Loucy (cell line): ENCODE measurements around the gene TMEM231.
"Not testable (repeated sequence)": the region's sequence is repeated elsewhere in the genome, so short reads cannot be mapped to it uniquely, and the experiment has no call there.

Source experiments
- H2AFZ ChIP-seq: fragments of 200-600 bp; sonication (generic); 2 replicates; pipeline ENCODE4 v1.6.0; 2016; ENCODE audit warnings: antibody characterized with exemption, mild to moderate bottlenecking, low read length, moderate library complexity
- H3F3A ChIP-seq: fragments of 200-600 bp; 2 replicates; pipeline ENCODE4 v1.6.0; 2016; ENCODE audit warnings: antibody characterized with exemption, low read depth, mild to moderate bottlenecking
- H3K27me3 ChIP-seq: fragments of 200-600 bp; sonication (generic); 2 replicates; pipeline ENCODE4 v1.6.1; 2014; ENCODE audit warnings: low read length, mild to moderate bottlenecking; ENCODE audit not compliant: insufficient read depth, poor library complexity, severe bottlenecking
- H3K36me3 ChIP-seq: fragments of 200-600 bp; sonication (generic); 2 replicates; pipeline ENCODE4 v1.6.1; 2016; ENCODE audit warnings: low read length; ENCODE audit not compliant: insufficient read depth
- H3K4me1 ChIP-seq: fragments of 200-600 bp; sonication (generic); 2 replicates; pipeline ENCODE4 v1.5.1; 2014; ENCODE audit warnings: low read length, mild to moderate bottlenecking; ENCODE audit not compliant: insufficient read depth, poor library complexity, severe bottlenecking
- H3K4me2 ChIP-seq: fragments of 200-600 bp; sonication (generic); 2 replicates; pipeline ENCODE4 v1.6.0; 2014; ENCODE audit warnings: antibody characterized with exemption, low read length, low read depth, mild to moderate bottlenecking; ENCODE audit not compliant: poor library complexity, severe bottlenecking
- H3K4me3 ChIP-seq: fragments of 200-600 bp; sonication (generic); 2 replicates; pipeline ENCODE4 v1.5.1; 2014; ENCODE audit warnings: low read length, mild to moderate bottlenecking, mixed read lengths; ENCODE audit not compliant: poor library complexity, severe bottlenecking
- H3K79me2 ChIP-seq: fragments of 200-600 bp; sonication (generic); 2 replicates; pipeline ENCODE4 v1.6.1; 2014; ENCODE audit warnings: low read length; ENCODE audit not compliant: insufficient read depth
- H3K9ac ChIP-seq: fragments of 200-600 bp; sonication (generic); 2 replicates; pipeline ENCODE4 v1.6.0; 2014; ENCODE audit warnings: mild to moderate bottlenecking, low read depth, low read length, moderate library complexity; ENCODE audit not compliant: poor library complexity, severe bottlenecking
- H3K9me2 ChIP-seq: fragments of 200-600 bp; sonication (generic); replicated peaks from 2 replicates; pipeline ENCODE4 v1.6.1; 2016; ENCODE audit warnings: low read depth, low read length, mixed read lengths
- H3K9me3 ChIP-seq: fragments of 200-600 bp; sonication (generic); 2 replicates; pipeline ENCODE4 v1.6.1; 2014; ENCODE audit warnings: mild to moderate bottlenecking, antibody characterized with exemption, low read length, low read depth; ENCODE audit not compliant: insufficient read depth
- H4K20me1 ChIP-seq: fragments of 200-600 bp; sonication (generic); 2 replicates; pipeline ENCODE4 v1.6.0; 2014; ENCODE audit warnings: antibody characterized with exemption, low read length, mild to moderate bottlenecking; ENCODE audit not compliant: insufficient read depth, poor library complexity, severe bottlenecking
- EZH2phosphoT487 ChIP-seq: fragments of 200-600 bp; IDR thresholded peaks from 2 replicates; pipeline ENCODE4 v1.6.1; 2018; ENCODE audit warnings: antibody characterized with exemption, mild to moderate bottlenecking, moderate library complexity, borderline replicate concordance
- TF ChIP-seq, protein P1 (sequence below): fragments of 200-600 bp; sonication (generic); conservative IDR thresholded peaks from 2 replicates; pipeline ENCODE4 v1.5.1; 2014; ENCODE audit warnings: mild to moderate bottlenecking, antibody characterized with exemption, low read length

The TMEM231 gene

GRCh38 chr16:75526032-75526790, 29.8 kb downstream of the TMEM231 start:
- Histone ChIP-seq H3K36me3 (no peaks in the 10 kb centered on the region), H3K4me2 (no peak overlapping the region), H2AFZ (no peak overlapping the region), H3K9me3 (no peaks in the 10 kb centered on the region), H3K4me1 (no peaks in the 10 kb centered on the region), H3F3A (no peaks in the 10 kb centered on the region), H3K9me2 (no peaks in the 10 kb centered on the region), H3K9ac (no peak overlapping the region), H3K4me3 (no peak overlapping the region), H4K20me1 (no peaks in the 10 kb centered on the region), H3K27me3 (no peaks in the 10 kb centered on the region), H3K79me2 (no peaks in the 10 kb centered on the region)
- TF ChIP-seq EZH2phosphoT487, result no peak
- TF ChIP-seq, protein P1, sequence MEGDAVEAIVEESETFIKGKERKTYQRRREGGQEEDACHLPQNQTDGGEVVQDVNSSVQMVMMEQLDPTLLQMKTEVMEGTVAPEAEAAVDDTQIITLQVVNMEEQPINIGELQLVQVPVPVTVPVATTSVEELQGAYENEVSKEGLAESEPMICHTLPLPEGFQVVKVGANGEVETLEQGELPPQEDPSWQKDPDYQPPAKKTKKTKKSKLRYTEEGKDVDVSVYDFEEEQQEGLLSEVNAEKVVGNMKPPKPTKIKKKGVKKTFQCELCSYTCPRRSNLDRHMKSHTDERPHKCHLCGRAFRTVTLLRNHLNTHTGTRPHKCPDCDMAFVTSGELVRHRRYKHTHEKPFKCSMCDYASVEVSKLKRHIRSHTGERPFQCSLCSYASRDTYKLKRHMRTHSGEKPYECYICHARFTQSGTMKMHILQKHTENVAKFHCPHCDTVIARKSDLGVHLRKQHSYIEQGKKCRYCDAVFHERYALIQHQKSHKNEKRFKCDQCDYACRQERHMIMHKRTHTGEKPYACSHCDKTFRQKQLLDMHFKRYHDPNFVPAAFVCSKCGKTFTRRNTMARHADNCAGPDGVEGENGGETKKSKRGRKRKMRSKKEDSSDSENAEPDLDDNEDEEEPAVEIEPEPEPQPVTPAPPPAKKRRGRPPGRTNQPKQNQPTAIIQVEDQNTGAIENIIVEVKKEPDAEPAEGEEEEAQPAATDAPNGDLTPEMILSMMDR, result no peak

DNA sequence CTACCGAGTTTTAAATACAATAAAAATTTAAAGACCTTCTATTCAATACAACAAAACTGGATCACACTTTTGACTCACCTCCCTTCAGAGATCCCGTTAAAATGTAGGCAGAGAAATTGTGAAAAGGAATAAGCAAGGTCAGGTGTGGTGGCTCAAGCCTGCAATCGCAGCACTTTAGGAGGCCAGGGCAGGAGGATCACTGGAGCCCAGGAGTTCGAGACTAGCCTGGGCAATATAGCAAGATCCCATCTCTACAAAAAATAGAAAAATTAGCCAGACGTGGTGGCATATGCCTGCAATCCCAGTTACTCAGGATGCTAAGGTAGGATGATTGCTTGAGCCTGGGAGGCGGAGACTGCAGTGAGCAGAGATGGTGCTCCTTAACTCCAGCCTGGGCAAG, 36.9 kb downstream of the TMEM231 start:
- Histone ChIP-seq H3K4me3 (no peak overlapping the region), H4K20me1 (no peaks in the 10 kb centered on the region), H3K9me3 (no peaks in the 10 kb centered on the region), H3K36me3 (no peaks in the 10 kb centered on the region), H3K4me2 (no peak overlapping the region), H3K79me2 (peaks cover 3% of the 10 kb centered on the region; the same call in 1 of the 2 replicates), H2AFZ (no peak overlapping the region), H3F3A (no peaks in the 10 kb centered on the region), H3K27me3 (no peaks in the 10 kb centered on the region), H3K4me1 (no peaks in the 10 kb centered on the region), H3K9me2 (no peaks in the 10 kb centered on the region), H3K9ac (no peak overlapping the region)
- TF ChIP-seq, protein P1, result no peak
- TF ChIP-seq EZH2phosphoT487, result no peak

DNA sequence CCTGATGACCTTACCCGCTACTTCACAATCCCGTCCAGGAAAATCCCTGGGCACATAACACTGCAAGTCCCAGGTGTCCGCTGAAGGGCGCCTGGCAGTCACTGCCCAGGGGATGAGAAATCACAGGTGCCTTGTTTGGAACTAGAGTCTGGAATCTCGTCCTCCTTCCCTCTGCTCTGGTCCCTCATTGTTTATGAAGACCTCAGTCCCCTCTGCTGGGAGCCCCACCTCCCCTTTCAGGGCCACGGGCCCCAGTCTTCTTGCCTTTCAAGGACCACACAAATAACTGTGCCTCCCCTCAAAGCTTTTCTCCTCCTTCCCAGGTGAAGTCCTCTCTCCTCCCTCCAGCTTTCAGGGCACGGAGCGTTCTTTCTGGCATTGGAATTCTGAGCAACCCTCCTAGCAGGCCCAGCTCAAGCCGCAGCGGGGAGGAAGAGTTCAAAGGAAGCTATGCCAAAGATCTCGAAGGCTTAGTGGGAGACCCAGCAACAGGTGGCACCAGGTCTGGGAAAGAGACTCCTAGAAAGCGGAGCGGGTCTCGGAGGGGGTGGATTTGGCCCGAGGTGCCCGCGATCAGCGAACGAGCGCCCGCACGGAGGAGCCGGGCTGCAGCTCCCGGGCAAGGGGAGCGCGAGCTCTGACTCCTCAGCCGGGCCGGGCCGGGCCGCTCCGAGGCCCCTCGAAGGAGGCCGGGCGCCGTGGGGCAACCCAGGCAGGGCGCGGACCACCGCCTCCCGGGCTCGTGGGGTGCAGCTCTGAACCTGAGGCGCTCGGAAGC, 39.7 kb downstream of the TMEM231 start:
- not testable (repeated sequence) for H4K20me1 ChIP-seq, H3K4me1 ChIP-seq, H3K9me3 ChIP-seq, H3K9me2 ChIP-seq, H3K79me2 ChIP-seq, H3K36me3 ChIP-seq, H3K27me3 ChIP-seq, H3F3A ChIP-seq
- peak overlapping the region; percentile 82 for H2AFZ ChIP-seq
- peak overlapping the region; percentile 78 for H3K4me3 ChIP-seq
- H3K9ac ChIP-seq, result peak overlapping the region; percentile 87
- peak overlapping the region; percentile 81 for H3K4me2 ChIP-seq
